Measurements from ENCODE around the gene VTI1A. TPM values are rescaled to one million over a fixed set of nuclear protein-coding genes. Genes with fewer than 3 reads are reported as not detected.
A peak's percentile ranks its signal among the peaks of the same experiment; 100 is the strongest.

VTI1A gene
- total RNA-seq, 4 donors from 2014 or later = 43.5 to 80.4 (median 62.3) TPM

DNA sequence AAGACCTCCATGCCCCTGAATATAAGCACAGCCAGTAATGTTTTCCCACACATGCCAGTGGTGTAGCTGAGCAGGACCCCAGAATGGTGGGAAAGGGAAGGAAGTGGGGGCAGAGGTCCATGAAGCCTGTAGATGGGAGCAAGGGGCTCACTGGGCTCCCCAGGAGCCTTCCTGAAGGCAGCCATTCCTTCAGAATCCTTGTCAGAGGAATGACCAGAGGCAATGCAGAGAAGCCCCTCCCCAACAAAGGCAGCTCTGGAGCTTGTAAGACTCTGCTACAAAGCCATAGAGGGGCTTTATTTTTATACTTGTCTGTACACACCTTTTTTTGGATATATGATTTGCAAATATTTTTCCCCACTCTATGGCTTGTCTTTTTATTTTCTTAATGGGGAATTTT is 338.1 kb downstream of the VTI1A start:
- TF ChIP-seq, protein P1, sequence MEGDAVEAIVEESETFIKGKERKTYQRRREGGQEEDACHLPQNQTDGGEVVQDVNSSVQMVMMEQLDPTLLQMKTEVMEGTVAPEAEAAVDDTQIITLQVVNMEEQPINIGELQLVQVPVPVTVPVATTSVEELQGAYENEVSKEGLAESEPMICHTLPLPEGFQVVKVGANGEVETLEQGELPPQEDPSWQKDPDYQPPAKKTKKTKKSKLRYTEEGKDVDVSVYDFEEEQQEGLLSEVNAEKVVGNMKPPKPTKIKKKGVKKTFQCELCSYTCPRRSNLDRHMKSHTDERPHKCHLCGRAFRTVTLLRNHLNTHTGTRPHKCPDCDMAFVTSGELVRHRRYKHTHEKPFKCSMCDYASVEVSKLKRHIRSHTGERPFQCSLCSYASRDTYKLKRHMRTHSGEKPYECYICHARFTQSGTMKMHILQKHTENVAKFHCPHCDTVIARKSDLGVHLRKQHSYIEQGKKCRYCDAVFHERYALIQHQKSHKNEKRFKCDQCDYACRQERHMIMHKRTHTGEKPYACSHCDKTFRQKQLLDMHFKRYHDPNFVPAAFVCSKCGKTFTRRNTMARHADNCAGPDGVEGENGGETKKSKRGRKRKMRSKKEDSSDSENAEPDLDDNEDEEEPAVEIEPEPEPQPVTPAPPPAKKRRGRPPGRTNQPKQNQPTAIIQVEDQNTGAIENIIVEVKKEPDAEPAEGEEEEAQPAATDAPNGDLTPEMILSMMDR (IDR thresholded peaks at IDR 0.05) = no peak
- DNase-seq (ENCODE audit: low spot score) (no peak), ATAC-seq (ENCODE audit: low FRiP score) (no peak)

DNA sequence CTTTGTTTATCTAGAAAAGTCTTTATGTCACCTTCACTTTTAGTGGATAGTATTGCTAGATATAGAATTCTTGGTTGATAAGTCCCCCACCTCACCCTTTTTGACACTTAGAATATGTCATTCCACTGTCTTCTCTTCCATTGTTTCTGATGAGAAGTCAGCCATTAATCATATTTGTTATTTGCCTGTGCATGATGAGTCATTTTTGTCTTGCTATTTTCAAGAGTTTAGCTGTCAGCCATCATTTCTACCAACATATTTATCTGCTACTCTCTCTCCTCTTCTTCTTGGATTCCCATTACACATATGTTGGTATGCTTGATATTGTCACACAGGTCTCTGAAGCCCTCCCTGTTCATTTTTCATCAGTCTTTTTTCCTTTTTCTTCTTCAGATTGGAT is 342.2 kb downstream of the VTI1A start:
- TF ChIP-seq, protein P1 (IDR thresholded peaks at IDR 0.05) = no peak
- DNase-seq (ENCODE audit: low spot score) (no peak), ATAC-seq (ENCODE audit: low FRiP score) (no peak)

DNA sequence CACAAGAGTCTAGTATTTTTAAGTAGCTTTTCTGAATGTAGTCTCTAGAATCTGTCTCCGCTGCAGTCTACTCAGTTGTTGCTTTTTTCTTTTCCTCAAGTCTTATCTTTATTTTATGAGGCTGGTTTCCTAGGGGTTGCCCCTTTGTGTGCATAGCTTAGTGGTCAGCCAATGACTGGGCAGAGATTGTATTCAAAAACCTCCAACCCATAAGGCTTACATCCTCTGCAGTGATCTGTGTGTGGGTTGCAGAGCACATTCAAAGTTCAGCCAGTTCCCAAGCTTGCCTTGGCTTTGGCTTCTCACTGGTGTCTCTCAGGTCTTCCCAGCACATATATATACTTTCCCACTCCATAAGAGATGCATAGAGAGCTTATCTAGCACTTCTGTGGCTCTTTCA is 343.0 kb downstream of the VTI1A start:
- TF ChIP-seq, protein P1 (IDR thresholded peaks at IDR 0.05) = no peak
- ATAC-seq (ENCODE audit: low FRiP score) = no peak
- no peak for DNase-seq (ENCODE audit: low spot score)

DNA sequence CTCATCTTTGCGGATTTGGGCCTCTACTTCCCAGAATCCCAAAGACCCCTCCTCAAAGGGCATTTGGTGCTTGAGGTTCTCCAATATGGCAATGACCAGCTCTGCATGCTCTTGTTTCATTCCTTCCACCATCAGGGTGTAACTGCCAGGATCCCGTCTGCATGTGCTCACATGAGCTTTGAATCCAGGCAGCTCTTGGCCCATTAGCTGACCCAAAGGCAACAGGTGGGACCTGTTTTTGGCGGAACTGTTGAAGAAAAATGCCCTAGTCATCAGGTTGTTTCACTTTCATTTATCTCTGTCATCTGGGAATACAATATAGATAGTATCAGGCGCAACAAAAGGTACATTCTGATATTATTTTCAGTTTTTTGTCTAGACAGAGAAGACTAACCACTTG is 343.9 kb downstream of the VTI1A start:
- DNase-seq (ENCODE audit: low spot score) = no peak
- TF ChIP-seq, protein P1 (IDR thresholded peaks at IDR 0.05) = no peak
- ATAC-seq (ENCODE audit: low FRiP score) = no peak

DNA sequence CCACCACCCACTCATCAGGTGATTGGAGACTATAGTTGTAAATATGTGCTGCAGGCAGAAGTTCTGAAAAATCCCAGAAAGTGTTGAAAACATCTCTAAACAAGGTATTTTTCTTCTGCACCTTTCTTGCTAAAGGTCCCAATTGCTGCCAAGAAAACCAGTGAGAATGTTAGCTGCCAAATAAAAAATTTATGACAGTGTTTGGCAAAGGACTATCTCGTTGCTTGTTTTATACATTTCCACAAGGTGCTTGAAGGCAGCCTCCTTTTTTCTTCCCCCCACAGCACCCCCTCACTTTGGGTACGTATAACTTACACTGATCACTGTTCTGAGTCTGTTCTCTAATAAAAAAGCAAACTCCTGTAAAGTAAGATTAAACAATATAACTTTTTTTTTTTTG is 344.4 kb downstream of the VTI1A start:
- ATAC-seq (ENCODE audit: low FRiP score) (no peak), DNase-seq (ENCODE audit: low spot score) (no peak)
- TF ChIP-seq, protein P1 (IDR thresholded peaks at IDR 0.05) = no peak

DNA sequence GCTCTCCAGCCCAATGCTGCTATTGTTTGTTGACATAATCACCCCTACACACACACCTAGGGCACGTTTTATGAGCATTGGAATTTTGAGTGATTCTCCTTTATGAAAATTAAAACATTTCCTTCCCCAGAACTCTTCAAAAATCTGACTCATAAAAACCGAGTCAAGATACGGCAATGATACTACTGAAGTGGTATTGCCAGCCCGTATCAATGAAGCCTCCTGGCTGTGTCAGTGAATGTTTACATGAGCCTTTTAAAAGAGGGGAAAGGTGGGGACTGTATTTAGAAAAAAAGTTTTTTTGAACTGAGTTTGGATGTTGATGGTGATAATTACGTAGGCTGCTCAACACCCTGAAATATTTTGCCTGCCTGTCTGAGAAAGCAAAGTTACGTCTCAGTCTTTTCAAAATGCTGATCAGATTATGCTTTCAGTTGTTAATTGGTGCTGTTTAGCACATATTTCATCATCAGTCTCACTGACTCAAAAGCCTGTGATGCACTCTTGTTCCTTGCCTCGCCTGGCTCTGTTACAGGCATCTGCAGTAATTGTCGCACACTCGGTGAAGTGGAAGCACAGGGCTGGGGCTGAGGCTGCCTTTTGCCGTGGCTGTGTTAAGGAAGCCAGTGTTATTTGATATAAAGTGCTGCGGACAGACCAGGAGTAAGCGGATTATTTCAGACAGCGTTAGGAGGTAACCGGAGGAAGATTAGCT is 345.6 kb downstream of the VTI1A start:
- TF ChIP-seq, protein P1 (IDR thresholded peaks at IDR 0.05) = no peak
- ATAC-seq (ENCODE audit: low FRiP score) (peak; percentile 92), DNase-seq (ENCODE audit: low spot score) (no peak)

DNA sequence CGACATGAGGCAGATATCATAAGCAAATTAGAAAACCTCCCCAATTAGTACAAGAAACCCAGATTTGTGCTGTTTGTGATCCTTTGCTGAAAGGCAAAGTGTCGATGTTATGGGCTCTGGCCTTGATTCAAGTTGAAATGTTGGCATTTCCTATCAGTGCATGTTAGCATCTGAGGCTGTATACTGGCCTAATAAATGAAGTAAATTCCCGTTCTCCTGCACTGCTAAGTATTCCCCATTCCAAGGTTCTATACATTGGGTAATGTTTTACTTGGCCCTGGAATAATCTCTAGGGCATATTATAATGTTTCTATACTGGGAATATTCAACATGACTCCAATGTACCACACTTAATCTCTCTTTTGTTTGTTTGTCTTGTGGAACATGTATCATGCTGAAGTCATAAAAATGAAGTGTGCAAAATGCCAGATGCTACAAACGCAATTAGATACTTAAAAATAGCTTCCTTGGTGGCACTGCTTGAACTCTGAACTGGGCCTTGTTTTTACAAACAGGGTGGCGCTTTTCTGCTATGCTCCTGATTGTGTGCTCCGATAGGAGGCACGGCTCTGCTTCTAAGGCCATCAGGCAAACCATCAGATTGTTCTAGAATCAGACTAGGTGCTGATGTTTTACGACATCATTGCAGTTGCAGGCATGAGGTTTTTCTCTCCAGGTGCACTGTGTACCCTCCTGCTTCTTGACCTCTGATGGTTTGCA is 346.3 kb downstream of the VTI1A start:
- ATAC-seq (ENCODE audit: low FRiP score) (no peak), DNase-seq (ENCODE audit: low spot score) (no peak)
- TF ChIP-seq, protein P1 (IDR thresholded peaks at IDR 0.05) = no peak
